ENCODE measurements around the gene XNDC1N. TPM values are rescaled to one million over a fixed set of nuclear protein-coding genes. Genes with fewer than 3 reads are reported as not detected.
"Not testable (repeated sequence)": the region's sequence is repeated elsewhere in the genome, so short reads cannot be mapped to it uniquely, and the experiment has no call there.

XNDC1N gene
- total RNA-seq, 4 donors from 2014 or later = 0.75 to 15.9 (median 2.2) TPM

GRCh38 chr11:71901137-71901536 lies 27.3 kb downstream of the XNDC1N start:
- H3K36me3 ChIP-seq = not testable (repeated sequence)

GRCh38 chr11:71895961-71896360 lies 32.4 kb downstream of the XNDC1N start:
- intact Hi-C loops (cut with DNase I; ENCODE audit: low total_unique reads) (no loop called here), in situ Hi-C loops (cut with MboI; ENCODE audit: low sequenced_read_pairs in 4 of 4) (no loop called here)
- DNase-seq = no peak
- no peak overlapping the region for H3K4me3 ChIP-seq
- no peak for ATAC-seq
- H3K27ac ChIP-seq = no peak overlapping the region
- H3K9me3 ChIP-seq = no peaks in the 10 kb centered on the region
- no peaks in the 10 kb centered on the region for H3K27me3 ChIP-seq
- no peak for TF ChIP-seq CTCF (IDR thresholded peaks at IDR 0.05 in 4 of 5, conservative IDR thresholded peaks at IDR 0.05 in 1 of 5)
- no peak for TF ChIP-seq POLR2A (IDR thresholded peaks at IDR 0.05)
- peaks cover 0 to 3% of the 10 kb centered on the region in 2 donors for H3K4me1 ChIP-seq
- H3K36me3 ChIP-seq = no peaks in the 10 kb centered on the region

More at GRCh38 chr11:71901137-71901536, 27.3 kb downstream of the XNDC1N start:
- DNase-seq (peak; percentile 48 to 79), ATAC-seq (peak in 1 of 2 donors; percentile 69)
- H3K27me3 ChIP-seq; intact Hi-C loops (cut with DNase I; ENCODE audit: low total_unique reads); in situ Hi-C loops (cut with MboI; ENCODE audit: low sequenced_read_pairs in 4 of 4); H3K9me3 ChIP-seq; H3K4me1 ChIP-seq: not testable (repeated sequence)
- Histone ChIP-seq H3K27ac (peak overlapping the region; percentile 62 to 76 (median 70)), H3K4me3 (peak overlapping the region in 1 of 4 donors; percentile 5)
- peak in 1 of 2 donors; percentile 15 for TF ChIP-seq POLR2A (IDR thresholded peaks at IDR 0.05)

GRCh38 chr11:71889181-71889872 lies 39.1 kb downstream of the XNDC1N start:
- H3K27ac ChIP-seq; H3K27me3 ChIP-seq; H3K36me3 ChIP-seq; DNase-seq; in situ Hi-C loops (cut with MboI; ENCODE audit: low sequenced_read_pairs in 4 of 4); intact Hi-C loops (cut with DNase I; ENCODE audit: low total_unique reads); H3K4me3 ChIP-seq; ATAC-seq; H3K4me1 ChIP-seq; H3K9me3 ChIP-seq: not testable (repeated sequence)

GRCh38 chr11:71888335-71889010 lies 39.9 kb downstream of the XNDC1N start:
- H3K27me3 ChIP-seq; DNase-seq; H3K4me3 ChIP-seq; H3K4me1 ChIP-seq; H3K27ac ChIP-seq; H3K36me3 ChIP-seq; in situ Hi-C loops (cut with MboI; ENCODE audit: low sequenced_read_pairs in 4 of 4); H3K9me3 ChIP-seq; ATAC-seq; intact Hi-C loops (cut with DNase I; ENCODE audit: low total_unique reads): not testable (repeated sequence)

- ATAC-seq; in situ Hi-C loops (cut with MboI; ENCODE audit: low sequenced_read_pairs in 4 of 4); H3K27ac ChIP-seq: not testable (repeated sequence)
These were observed 42.6 kb downstream of the XNDC1N start for GRCh38 chr11:71885806-71886205.

More at GRCh38 chr11:71885806-71886205, 42.6 kb downstream of the XNDC1N start:
- H3K36me3 ChIP-seq; H3K9me3 ChIP-seq; H3K27me3 ChIP-seq; H3K4me3 ChIP-seq; H3K4me1 ChIP-seq; intact Hi-C loops (cut with DNase I; ENCODE audit: low total_unique reads); DNase-seq: not testable (repeated sequence)

Other genes with a start within 250 kb of the XNDC1N start
- not detected for gene DEFB108B, start 95.4 kb downstream of the XNDC1N start, total RNA-seq
- gene DEFB131B, start 50.1 kb downstream of the XNDC1N start, total RNA-seq = not detected
- gene RNF121, start 452 bp upstream of the XNDC1N start, total RNA-seq = 10 to 100 TPM; 25.0 to 35.5 (median 26.7) TPM
- 1 to 10 TPM in 3 of 4 donors, under 1 TPM in 1; 0.91 to 3.0 (median 2.5) TPM for gene IL18BP, start 70.3 kb upstream of the XNDC1N start, total RNA-seq
- 100 to 1,000 TPM; 163 to 272 (median 202) TPM for gene NUMA1, start 151.9 kb upstream of the XNDC1N start, total RNA-seq
- 1 to 10 TPM; 3.6 to 9.5 (median 5.3) TPM for gene LRRC51, start 152.3 kb upstream of the XNDC1N start, total RNA-seq
- gene LAMTOR1, start 174.7 kb upstream of the XNDC1N start, total RNA-seq = 100 to 1,000 TPM in 2 of 4 donors, 10 to 100 TPM in 2; 75.0 to 146 (median 104) TPM
- not detected for gene TOMT, start 177.3 kb upstream of the XNDC1N start, total RNA-seq
- 10 to 100 TPM; 21.2 to 39.3 (median 32.4) TPM for gene ANAPC15, start 184.1 kb upstream of the XNDC1N start, total RNA-seq
- gene FOLR3, start 207.1 kb upstream of the XNDC1N start, total RNA-seq = 1 to 10 TPM in 1 of 4 donors, not detected in 3; 1.1 TPM

Data from gastrocnemius medialis (tissue), 4 donors.